Activated CD8-positive, alpha-beta memory T cell treated with anti-CD3 and anti-CD28 coated beads, Interleukin-2, amount 50 U/mL, for 24 hours (primary cell): Measurements from ENCODE around the gene PKN3.
"Not testable (repeated sequence)": the region's sequence is repeated elsewhere in the genome, so short reads cannot be mapped to it uniquely, and the experiment has no call there.

ENCODE experiments used
- DNase-seq: peaks from one replicate; pipeline ENCODE4 v3.0.0-alpha.2; 2020; ENCODE audit errors: extremely low read depth

PKN3 gene

GRCh38 chr9:128693738-128694137 lies 8.6 kb upstream of the PKN3 start:
- DNase-seq, result not testable (repeated sequence)

- no peak for DNase-seq
Observed at GRCh38 chr9:128694344-128694743, 8.0 kb upstream of the PKN3 start.

GRCh38 chr9:128696923-128697707 lies 5.2 kb upstream of the PKN3 start:
- DNase-seq, result no peak

GRCh38 chr9:128699096-128699795 lies 3.1 kb upstream of the PKN3 start:
- DNase-seq, result not testable (repeated sequence)

DNA sequence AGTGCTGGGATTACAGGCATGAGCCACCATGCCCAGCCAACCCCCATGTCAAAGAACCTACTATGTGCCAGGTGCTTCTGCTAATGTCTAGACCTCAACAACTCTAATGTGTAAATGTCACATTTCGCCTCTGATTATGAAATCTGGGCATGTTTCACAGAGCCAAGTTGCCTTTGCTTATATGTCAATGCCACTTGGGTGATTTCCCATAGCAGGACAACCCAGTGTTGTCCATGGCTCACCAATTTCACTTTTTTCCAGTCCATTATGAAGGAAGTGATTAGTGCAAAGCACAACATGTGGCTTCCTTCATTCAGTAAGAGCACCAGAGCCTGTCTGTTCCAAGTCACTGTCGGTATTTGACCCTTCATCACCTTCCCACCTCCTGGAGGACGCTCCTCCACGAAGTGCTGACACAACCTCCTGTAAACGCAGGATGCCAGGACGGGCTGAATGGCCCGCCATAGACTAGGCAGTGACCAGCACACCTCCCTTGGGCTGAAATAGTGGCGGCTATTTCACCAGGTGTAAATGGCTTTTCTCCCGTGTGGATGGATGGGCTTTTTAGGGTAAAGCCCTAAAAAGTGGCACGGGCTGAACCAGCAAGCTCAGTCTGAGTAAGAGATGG lies 962 bp upstream of the PKN3 start:
- no peak for DNase-seq

- DNase-seq, result no peak
Observed at GRCh38 chr9:128702949-128703615, 779 bp downstream of the PKN3 start.

DNA sequence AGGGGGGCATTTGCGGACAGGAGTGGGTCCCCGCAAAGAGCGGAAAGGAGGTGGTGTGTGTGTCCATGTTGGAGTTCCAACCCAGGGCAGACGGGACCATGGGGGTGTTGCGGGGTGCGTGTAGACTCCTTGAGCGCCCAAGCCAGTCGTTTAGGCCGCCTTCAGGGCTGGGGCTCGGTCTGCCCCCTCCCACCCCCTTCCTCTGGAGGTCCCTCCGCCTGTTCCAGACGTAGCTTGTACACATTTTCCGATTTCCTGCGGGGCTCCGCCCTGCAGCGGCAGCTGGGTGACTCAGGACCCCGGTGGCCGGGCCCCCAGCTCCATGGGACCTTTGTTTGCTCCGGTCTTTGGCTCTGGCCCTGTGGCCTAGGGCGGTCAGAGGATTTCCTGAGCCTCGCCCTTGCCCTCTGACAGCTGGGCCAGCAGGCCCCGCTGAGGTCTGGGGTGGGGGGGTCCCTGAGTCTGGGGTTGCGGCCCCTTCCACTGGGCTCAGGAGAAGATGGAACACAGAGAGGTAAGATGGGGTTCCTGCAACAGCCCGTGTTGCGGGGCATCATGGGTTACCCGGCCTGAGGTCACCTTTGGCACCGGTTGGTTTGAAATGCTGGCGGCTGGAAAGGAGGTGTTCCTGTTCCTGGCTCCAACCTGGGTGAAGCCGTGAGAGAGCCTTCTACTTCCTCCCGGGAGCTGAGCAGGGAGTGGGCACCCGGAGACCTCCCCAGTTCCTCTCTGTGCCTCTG lies 1.5 kb downstream of the PKN3 start:
- DNase-seq, result no peak

DNA sequence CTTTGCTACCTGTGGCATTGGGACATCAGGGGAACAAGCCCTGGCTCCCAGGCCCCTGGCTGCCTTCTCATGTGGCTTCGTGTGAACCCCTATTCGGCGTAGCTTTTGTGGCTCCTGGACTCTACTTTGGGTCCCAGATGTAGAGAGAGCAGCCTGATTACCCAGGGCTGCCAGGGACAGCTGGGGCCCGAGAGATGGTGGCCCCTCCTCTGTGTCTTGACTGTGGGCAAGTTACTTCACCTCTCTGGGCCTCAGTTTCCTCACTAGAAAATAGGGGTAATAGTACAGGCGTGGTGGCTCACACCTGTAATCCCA lies 2.0 kb downstream of the PKN3 start:
- no peak for DNase-seq

GRCh38 chr9:128705051-128705965 lies 3.0 kb downstream of the PKN3 start:
- DNase-seq, result no peak

DNA sequence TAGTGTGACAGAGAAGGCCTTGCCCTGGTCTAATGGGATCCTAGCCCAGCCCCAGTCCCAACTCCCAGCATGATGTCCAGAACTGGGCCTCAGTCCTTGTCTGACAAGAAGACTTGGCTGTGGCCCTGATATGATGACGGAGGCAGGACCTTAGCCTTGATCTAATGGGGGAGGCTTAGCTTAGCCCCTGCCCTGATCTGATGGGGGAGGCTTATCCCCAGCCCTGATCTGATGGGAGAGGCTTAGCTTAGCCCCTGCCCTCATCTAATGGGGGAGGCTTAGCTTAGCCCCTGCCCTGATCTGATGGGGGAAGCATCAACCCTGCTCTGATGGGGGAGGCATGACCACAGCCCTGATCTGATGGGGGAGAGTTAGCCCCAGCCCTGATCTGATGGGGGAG lies 3.7 kb downstream of the PKN3 start:
- DNase-seq, result no peak

GRCh38 chr9:128706671-128707381 lies 4.5 kb downstream of the PKN3 start:
- DNase-seq, result no peak

- no peak for DNase-seq
Observed at GRCh38 chr9:128707446-128707845, 5.1 kb downstream of the PKN3 start.

- DNase-seq, result no peak
Observed at GRCh38 chr9:128712451-128713410, 10.4 kb downstream of the PKN3 start.

- no peak for DNase-seq
Observed at GRCh38 chr9:128713411-128713780, 11.1 kb downstream of the PKN3 start.

DNA sequence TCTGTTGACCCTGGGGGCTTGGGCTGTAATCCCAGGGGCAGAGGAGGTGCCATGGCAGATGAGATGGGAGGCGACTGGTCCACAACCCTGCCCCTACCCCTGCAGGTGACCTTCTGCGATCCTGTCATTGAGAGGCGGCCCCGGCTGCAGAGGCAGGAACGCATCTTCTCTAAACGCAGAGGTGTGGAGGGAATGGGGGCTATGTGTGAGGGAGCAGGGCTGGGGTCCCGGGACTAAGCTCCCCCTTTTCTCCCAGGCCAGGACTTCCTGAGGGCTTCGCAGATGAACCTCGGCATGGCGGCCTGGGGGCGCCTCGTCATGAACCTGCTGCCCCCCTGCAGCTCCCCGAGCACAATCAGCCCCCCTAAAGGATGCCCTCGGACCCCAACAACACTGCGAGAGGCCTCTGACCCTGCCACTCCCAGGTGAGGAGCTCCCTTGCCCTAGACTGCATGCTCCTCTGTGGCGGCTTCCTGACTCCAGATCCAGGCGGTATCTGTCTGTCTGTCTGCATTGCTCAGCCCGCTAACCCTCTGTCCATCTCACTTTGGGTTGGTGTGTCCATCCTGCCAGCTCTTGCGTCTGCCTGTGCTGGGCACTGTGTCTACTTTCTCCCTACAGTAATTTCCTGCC lies 11.8 kb downstream of the PKN3 start:
- no peak for DNase-seq

DNA sequence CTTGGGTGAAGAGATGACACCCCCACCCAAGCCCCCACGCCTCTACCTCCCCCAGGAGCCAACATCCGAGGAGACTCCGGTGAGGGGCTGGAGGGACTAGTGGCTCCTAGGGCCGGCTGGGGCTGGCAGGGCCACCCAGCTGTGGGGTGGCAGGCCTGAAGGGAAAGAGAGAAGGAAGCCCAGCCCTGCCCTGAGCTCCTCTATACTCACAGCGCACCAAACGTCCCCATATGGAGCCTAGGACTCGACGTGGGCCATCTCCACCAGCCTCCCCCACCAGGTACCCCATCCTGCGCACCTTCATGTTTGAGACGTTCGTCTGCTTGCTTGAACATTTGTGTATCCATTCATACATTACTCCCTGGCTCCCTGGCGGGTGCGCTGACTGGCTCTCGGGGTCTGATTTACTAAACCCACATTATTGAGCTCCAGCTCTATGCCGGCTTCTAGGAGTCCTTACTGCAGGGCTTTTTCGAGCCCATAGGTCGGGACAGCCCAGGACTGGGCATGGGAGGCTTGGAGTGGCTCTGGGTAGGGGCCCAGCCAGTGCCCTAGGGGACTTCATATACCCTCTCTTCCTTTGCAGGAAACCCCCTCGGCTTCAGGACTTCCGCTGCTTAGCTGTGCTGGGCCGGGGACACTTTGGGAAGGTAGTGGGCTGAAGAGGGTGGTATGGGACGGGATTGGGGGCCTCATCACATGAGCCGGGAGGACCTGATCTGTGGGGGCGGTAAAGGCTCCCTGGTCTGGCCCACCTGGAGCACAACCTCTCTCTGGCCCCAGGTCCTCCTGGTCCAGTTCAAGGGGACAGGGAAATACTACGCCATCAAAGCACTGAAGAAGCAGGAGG lies 12.5 kb downstream of the PKN3 start:
- DNase-seq, result no peak

DNA sequence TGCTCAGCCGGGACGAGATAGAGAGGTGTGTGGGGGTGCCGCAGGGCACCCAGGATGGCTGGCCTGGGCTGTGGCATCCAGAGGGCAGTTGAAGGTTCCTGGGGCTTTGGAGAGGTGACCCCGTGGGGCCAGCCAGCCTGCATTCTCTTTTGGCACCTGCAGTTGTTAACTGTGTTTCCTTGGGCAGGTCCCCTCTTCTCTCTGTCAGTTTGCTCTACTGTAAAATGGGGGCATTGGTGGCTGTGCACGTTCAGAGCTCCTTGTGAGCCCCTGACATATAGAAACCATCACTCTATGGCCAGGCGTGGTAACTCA lies 13.1 kb downstream of the PKN3 start:
- no peak for DNase-seq
